ENCODE data around the gene FOXC1.

DNA sequence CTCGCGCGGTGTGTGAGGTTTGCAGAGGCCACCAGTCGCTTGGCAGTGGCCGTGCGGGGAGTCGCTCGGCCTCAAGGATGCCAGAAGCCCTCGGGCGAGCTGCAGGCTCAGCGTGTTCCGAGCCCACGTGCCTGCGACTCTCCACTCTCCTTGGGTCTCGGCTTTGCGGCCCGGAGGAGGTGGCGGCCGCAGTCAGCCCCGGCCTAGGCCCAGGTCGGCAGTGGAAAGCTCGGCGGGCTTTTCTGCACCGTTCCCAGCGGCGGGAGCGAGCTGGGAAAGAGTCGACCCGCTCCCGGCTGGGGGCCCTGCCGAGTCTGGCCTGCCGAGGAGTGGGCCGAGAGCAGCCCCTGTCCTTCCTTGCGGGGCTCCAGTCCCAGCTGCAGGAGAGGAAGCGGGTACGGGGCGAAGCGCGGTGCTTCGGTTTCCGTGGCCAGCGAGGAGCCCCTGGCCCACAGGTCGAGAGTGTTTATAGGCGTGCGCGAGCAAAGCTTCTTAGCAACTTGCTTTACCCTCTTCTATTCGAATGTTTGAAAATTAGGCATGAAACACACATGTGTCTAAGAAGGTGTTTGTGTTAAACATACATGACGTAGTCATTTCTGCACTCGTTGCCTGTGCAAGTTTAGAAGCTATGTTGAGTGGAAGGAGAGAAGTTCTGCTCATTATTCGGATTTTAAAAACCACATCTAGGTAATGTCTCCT, 5.6 kb downstream of the FOXC1 start:
- no peak for TF ChIP-seq POLR2A (IDR thresholded peaks at IDR 0.05)
- TF ChIP-seq, protein P1, sequence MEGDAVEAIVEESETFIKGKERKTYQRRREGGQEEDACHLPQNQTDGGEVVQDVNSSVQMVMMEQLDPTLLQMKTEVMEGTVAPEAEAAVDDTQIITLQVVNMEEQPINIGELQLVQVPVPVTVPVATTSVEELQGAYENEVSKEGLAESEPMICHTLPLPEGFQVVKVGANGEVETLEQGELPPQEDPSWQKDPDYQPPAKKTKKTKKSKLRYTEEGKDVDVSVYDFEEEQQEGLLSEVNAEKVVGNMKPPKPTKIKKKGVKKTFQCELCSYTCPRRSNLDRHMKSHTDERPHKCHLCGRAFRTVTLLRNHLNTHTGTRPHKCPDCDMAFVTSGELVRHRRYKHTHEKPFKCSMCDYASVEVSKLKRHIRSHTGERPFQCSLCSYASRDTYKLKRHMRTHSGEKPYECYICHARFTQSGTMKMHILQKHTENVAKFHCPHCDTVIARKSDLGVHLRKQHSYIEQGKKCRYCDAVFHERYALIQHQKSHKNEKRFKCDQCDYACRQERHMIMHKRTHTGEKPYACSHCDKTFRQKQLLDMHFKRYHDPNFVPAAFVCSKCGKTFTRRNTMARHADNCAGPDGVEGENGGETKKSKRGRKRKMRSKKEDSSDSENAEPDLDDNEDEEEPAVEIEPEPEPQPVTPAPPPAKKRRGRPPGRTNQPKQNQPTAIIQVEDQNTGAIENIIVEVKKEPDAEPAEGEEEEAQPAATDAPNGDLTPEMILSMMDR (IDR thresholded peaks at IDR 0.05): no peak

All from stomach (tissue), 4 donors.